Activated gamma-delta T cell treated with anti-CD3 and anti-CD28 coated beads, Interleukin-2, amount 50 U/mL, for 16 hours (primary cell): ENCODE results near the gene C12orf75.
"Not testable (repeated sequence)": the region's sequence is repeated elsewhere in the genome, so short reads cannot be mapped to it uniquely, and the experiment has no call there.

ENCODE experiments used
- DNase-seq: peaks from one replicate; pipeline ENCODE4 v3.0.0-alpha.2; 2020; ENCODE audit warnings: low read depth

Gene C12orf75

GRCh38 chr12:105310476-105311085 is 19.9 kb upstream of the C12orf75 start:
- DNase-seq = not testable (repeated sequence)

GRCh38 chr12:105311936-105312335 is 18.6 kb upstream of the C12orf75 start:
- not testable (repeated sequence) for DNase-seq

GRCh38 chr12:105313755-105314154 is 16.7 kb upstream of the C12orf75 start:
- DNase-seq = not testable (repeated sequence)

- DNase-seq = no peak
These were observed 15.4 kb upstream of the C12orf75 start for GRCh38 chr12:105315130-105315529.

GRCh38 chr12:105315726-105316125 is 14.8 kb upstream of the C12orf75 start:
- no peak for DNase-seq

- DNase-seq = no peak
These were observed 13.3 kb upstream of the C12orf75 start for GRCh38 chr12:105316931-105317852.

GRCh38 chr12:105317942-105318621 is 12.4 kb upstream of the C12orf75 start:
- no peak for DNase-seq

GRCh38 chr12:105318651-105319483 is 11.6 kb upstream of the C12orf75 start:
- DNase-seq = no peak

GRCh38 chr12:105319691-105320209 is 10.7 kb upstream of the C12orf75 start:
- DNase-seq = no peak

- DNase-seq = no peak
These were observed 9.4 kb upstream of the C12orf75 start for GRCh38 chr12:105321125-105321524.

- no peak for DNase-seq
These were observed 8.4 kb upstream of the C12orf75 start for GRCh38 chr12:105322070-105322469.

- no peak for DNase-seq
These were observed 5.8 kb upstream of the C12orf75 start for GRCh38 chr12:105324704-105325103.

GRCh38 chr12:105325117-105325516 is 5.4 kb upstream of the C12orf75 start:
- no peak for DNase-seq

- DNase-seq = peak; percentile 9
These were observed 587 bp upstream of the C12orf75 start for GRCh38 chr12:105329926-105330282.

- DNase-seq = peak; percentile 20
These were observed 677 bp downstream of the C12orf75 start for GRCh38 chr12:105330931-105331804.

GRCh38 chr12:105331805-105332251 is 1.3 kb downstream of the C12orf75 start:
- DNase-seq = peak; percentile 11

GRCh38 chr12:105332286-105332685 is 1.8 kb downstream of the C12orf75 start:
- not testable (repeated sequence) for DNase-seq

GRCh38 chr12:105332925-105333324 is 2.4 kb downstream of the C12orf75 start:
- DNase-seq = no peak

GRCh38 chr12:105334001-105334400 is 3.5 kb downstream of the C12orf75 start:
- DNase-seq = no peak

- DNase-seq = no peak
These were observed 4.1 kb downstream of the C12orf75 start for GRCh38 chr12:105334582-105334981.

GRCh38 chr12:105335856-105336255 is 5.4 kb downstream of the C12orf75 start:
- DNase-seq = no peak
